ENCODE measurements around the gene SNX32.

DNA sequence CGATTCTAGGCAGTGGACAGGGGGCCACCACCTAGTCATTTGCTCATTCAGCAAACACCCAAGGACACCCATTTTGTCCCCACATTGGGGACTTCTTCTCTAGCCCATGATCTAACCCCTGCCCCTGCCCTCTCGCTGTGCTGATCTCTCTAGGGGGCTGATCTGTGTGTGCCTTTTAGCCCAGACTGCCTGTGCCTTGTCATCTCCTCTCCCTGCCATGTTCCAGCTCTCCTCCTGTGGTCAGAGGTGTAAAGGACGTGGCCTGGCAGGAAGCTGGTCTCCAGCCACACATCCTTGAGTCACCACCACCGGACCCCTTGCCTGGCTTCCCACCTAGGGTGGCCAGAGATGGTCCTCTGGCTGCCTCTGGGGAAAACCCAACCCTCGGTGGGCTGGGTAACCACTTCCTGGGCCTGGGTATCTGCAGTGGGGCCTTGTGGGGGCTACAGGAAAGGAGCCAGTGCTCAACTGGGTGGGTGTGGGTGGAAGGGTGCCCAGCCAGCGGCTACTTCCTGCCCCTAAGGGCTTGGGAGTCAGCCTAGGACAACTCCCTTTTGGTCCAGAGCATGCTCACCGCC, 47.2 kb downstream of the SNX32 start:
- no peak for TF ChIP-seq PCBP2 (optimal IDR thresholded peaks at IDR 0.05; ENCODE audit: low read depth, low read length, poor library complexity, severe bottlenecking)
- TF ChIP-seq NCOA2 (CRISPR knock-in tag; IDR thresholded peaks at IDR 0.05) = no peak
- TF ChIP-seq ZNF678 (CRISPR knock-in tag; IDR thresholded peaks at IDR 0.05) = no peak
- TF ChIP-seq, protein P1, sequence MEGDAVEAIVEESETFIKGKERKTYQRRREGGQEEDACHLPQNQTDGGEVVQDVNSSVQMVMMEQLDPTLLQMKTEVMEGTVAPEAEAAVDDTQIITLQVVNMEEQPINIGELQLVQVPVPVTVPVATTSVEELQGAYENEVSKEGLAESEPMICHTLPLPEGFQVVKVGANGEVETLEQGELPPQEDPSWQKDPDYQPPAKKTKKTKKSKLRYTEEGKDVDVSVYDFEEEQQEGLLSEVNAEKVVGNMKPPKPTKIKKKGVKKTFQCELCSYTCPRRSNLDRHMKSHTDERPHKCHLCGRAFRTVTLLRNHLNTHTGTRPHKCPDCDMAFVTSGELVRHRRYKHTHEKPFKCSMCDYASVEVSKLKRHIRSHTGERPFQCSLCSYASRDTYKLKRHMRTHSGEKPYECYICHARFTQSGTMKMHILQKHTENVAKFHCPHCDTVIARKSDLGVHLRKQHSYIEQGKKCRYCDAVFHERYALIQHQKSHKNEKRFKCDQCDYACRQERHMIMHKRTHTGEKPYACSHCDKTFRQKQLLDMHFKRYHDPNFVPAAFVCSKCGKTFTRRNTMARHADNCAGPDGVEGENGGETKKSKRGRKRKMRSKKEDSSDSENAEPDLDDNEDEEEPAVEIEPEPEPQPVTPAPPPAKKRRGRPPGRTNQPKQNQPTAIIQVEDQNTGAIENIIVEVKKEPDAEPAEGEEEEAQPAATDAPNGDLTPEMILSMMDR (CRISPR knock-in tag; IDR thresholded peaks at IDR 0.05) = no peak
- no peak for TF ChIP-seq ZNF24 (IDR thresholded peaks at IDR 0.05)
- TF ChIP-seq ZNF292 (CRISPR knock-in tag; IDR thresholded peaks at IDR 0.05; ENCODE audit: borderline replicate concordance, low read depth) = no peak
- no peak for TF ChIP-seq XBP1 (CRISPR knock-in tag; IDR thresholded peaks at IDR 0.05)
- TF ChIP-seq, protein P2, sequence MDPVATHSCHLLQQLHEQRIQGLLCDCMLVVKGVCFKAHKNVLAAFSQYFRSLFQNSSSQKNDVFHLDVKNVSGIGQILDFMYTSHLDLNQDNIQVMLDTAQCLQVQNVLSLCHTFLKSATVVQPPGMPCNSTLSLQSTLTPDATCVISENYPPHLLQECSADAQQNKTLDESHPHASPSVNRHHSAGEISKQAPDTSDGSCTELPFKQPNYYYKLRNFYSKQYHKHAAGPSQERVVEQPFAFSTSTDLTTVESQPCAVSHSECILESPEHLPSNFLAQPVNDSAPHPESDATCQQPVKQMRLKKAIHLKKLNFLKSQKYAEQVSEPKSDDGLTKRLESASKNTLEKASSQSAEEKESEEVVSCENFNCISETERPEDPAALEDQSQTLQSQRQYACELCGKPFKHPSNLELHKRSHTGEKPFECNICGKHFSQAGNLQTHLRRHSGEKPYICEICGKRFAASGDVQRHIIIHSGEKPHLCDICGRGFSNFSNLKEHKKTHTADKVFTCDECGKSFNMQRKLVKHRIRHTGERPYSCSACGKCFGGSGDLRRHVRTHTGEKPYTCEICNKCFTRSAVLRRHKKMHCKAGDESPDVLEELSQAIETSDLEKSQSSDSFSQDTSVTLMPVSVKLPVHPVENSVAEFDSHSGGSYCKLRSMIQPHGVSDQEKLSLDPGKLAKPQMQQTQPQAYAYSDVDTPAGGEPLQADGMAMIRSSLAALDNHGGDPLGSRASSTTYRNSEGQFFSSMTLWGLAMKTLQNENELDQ (CRISPR knock-in tag; IDR thresholded peaks at IDR 0.05; ENCODE audit: borderline replicate concordance) = no peak
- TF ChIP-seq, protein P3, sequence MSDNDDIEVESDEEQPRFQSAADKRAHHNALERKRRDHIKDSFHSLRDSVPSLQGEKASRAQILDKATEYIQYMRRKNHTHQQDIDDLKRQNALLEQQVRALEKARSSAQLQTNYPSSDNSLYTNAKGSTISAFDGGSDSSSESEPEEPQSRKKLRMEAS (IDR thresholded peaks at IDR 0.05) = no peak
- TF ChIP-seq, protein P4, sequence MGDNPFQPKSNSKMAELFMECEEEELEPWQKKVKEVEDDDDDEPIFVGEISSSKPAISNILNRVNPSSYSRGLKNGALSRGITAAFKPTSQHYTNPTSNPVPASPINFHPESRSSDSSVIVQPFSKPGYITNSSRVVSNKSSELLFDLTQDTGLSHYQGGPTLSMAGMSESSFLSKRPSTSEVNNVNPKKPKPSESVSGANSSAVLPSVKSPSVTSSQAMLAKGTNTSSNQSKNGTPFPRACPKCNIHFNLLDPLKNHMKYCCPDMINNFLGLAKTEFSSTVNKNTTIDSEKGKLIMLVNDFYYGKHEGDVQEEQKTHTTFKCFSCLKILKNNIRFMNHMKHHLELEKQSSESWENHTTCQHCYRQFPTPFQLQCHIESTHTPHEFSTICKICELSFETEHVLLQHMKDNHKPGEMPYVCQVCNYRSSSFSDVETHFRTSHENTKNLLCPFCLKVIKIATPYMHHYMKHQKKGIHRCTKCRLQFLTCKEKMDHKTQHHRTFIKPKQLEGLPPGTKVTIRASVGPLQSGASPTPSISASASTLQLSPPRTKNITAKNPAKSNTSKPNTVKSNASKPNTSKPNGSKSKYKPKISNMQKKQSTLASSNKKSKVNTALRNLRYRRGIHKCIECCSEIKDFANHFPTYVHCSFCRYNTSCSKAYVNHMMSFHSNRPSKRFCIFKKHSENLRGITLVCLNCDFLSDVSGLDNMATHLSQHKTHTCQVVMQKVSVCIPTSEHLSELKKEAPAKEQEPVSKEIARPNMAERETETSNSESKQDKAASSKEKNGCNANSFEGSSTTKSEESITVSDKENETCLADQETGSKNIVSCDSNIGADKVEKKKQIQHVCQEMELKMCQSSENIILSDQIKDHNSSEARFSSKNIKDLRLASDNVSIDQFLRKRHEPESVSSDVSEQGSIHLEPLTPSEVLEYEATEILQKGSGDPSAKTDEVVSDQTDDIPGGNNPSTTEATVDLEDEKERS (CRISPR knock-in tag; IDR thresholded peaks at IDR 0.05) = no peak
- no peak for TF ChIP-seq SETDB1 (CRISPR knock-in tag; IDR thresholded peaks at IDR 0.05; ENCODE audit: borderline replicate concordance)
- TF ChIP-seq CBX5 (CRISPR knock-in tag; IDR thresholded peaks at IDR 0.05; ENCODE audit: borderline replicate concordance) = no peak
- no peak for TF ChIP-seq RFX5 (IDR thresholded peaks at IDR 0.05; ENCODE audit: low read depth, low read length)
